Activated B cell treated with CpG ODN at 0.5 μM for 24 hours (primary cell): ENCODE results near the gene BTBD9. TPM values are rescaled to one million over a fixed set of nuclear protein-coding genes. Genes with fewer than 3 reads are reported as not detected.

Experiments used
- ATAC-seq: fragments of 200-7000 bp; cut with Tn5 transposase; one replicate; pipeline ENCODE4 v1.10.0; 2021; ENCODE audit warnings: low read depth, mild to moderate bottlenecking, moderate library complexity
- CTCF ChIA-PET: fragments of 350-600 bp; sonication (Branson Sonifier 250); formaldehyde crosslinking; loops from one replicate; lab custom pipeline; 2021; ENCODE audit warnings: antibody characterized with exemption; lab: Charles Lee
- POLR2A ChIA-PET: fragments of 350-600 bp; sonication (Branson Sonifier 250); formaldehyde crosslinking; loops from one replicate; lab custom pipeline; 2021; ENCODE audit warnings: antibody characterized with exemption; lab: Charles Lee
- DNase-seq: peaks from one replicate; pipeline ENCODE4 v3.0.0; 2022
- H3K27ac Mint-ChIP-seq: one replicate; pipeline ENCODE4 v1.8.0; 2020; ENCODE audit warnings: mixed read lengths
- H3K27me3 Mint-ChIP-seq: one replicate; pipeline ENCODE4 v1.8.0; 2021; ENCODE audit warnings: mixed read lengths
- H3K36me3 Mint-ChIP-seq: one replicate; pipeline ENCODE4 v1.8.0; 2021; ENCODE audit warnings: low read depth, mixed read lengths
- H3K4me1 Mint-ChIP-seq: one replicate; pipeline ENCODE4 v1.8.0; 2021; ENCODE audit warnings: mixed read lengths
- H3K4me3 Mint-ChIP-seq: one replicate; pipeline ENCODE4 v1.8.0; 2020; ENCODE audit warnings: mild to moderate bottlenecking, mixed read lengths
- H3K9me3 Mint-ChIP-seq: one replicate; pipeline ENCODE4 v1.8.0; 2020; ENCODE audit warnings: mixed read lengths
- CTCF ChIP-seq: fragments of 200-600 bp; IDR thresholded peaks from one replicate; pipeline ENCODE4 v1.8.0; 2022; ENCODE audit warnings: antibody characterized with exemption, mild to moderate bottlenecking
- intact Hi-C: fragments of 100-400 bp; cut with micrococcal nuclease; formaldehyde crosslinking; loops from one replicate; pipeline ENCODE4 v1.15.1; 2024
- total RNA-seq: library from RNA; stranded (reverse); gene quantifications from 2 replicates; pipeline ENCODE4 v1.2.3, GENCODE V29; 2022

The BTBD9 gene
- total RNA-seq, 1 donor from 2014 or later: 25.7 TPM

- Mint-ChIP-seq H3K27ac (no peak overlapping the region), H3K4me1 (peaks cover 25% of the 10 kb centered on the region), H3K4me3 (no peak overlapping the region), H3K36me3 (no peaks in the 10 kb centered on the region), H3K27me3 (no peaks in the 10 kb centered on the region), H3K9me3 (no peaks in the 10 kb centered on the region)
- CTCF ChIA-PET: no interaction called here
- no peak for TF ChIP-seq CTCF
- POLR2A ChIA-PET: no interaction called here
- intact Hi-C loops: no loop called here
- DNase-seq (no peak), ATAC-seq (no peak)
Observed at GRCh38 chr6:38423746-38424145, 216.0 kb downstream of the BTBD9 start.

- Mint-ChIP-seq H3K4me3 (no peak overlapping the region), H3K4me1 (peaks cover 2% of the 10 kb centered on the region), H3K27me3 (no peaks in the 10 kb centered on the region), H3K27ac (no peak overlapping the region), H3K36me3 (no peaks in the 10 kb centered on the region), H3K9me3 (no peaks in the 10 kb centered on the region)
- no peak for DNase-seq
- TF ChIP-seq CTCF: no peak
- ChIA-PET CTCF (no interaction called here), POLR2A (no interaction called here)
- intact Hi-C loops: no loop called here
- no peak for ATAC-seq
Observed at GRCh38 chr6:38420207-38420606, 219.5 kb downstream of the BTBD9 start.

- ChIA-PET CTCF (no interaction called here), POLR2A (no interaction called here)
- no peak overlapping the region for H3K27ac Mint-ChIP-seq
- H3K36me3 Mint-ChIP-seq: no peaks in the 10 kb centered on the region
- no peaks in the 10 kb centered on the region for H3K27me3 Mint-ChIP-seq
- ATAC-seq: no peak
- H3K9me3 Mint-ChIP-seq: no peaks in the 10 kb centered on the region
- TF ChIP-seq CTCF: no peak
- H3K4me3 Mint-ChIP-seq: no peak overlapping the region
- no peak for DNase-seq
- intact Hi-C loops: no loop called here
- H3K4me1 Mint-ChIP-seq: no peaks in the 10 kb centered on the region
Observed at GRCh38 chr6:38417521-38417920, 222.2 kb downstream of the BTBD9 start.

GRCh38 chr6:38415231-38416005, 224.3 kb downstream of the BTBD9 start:
- no peak for TF ChIP-seq CTCF
- POLR2A ChIA-PET: no interaction called here
- no peaks in the 10 kb centered on the region for H3K27me3 Mint-ChIP-seq
- H3K4me1 Mint-ChIP-seq: peaks cover 8% of the 10 kb centered on the region
- intact Hi-C loops: no loop called here
- CTCF ChIA-PET: no interaction called here
- DNase-seq: no peak
- no peaks in the 10 kb centered on the region for H3K36me3 Mint-ChIP-seq
- H3K9me3 Mint-ChIP-seq: no peaks in the 10 kb centered on the region
- no peak overlapping the region for H3K27ac Mint-ChIP-seq
- H3K4me3 Mint-ChIP-seq: no peak overlapping the region
- ATAC-seq: no peak

- ATAC-seq (no peak), DNase-seq (no peak)
- TF ChIP-seq CTCF: no peak
- Mint-ChIP-seq H3K27ac (no peak overlapping the region), H3K9me3 (no peaks in the 10 kb centered on the region), H3K36me3 (no peaks in the 10 kb centered on the region), H3K4me3 (no peak overlapping the region), H3K27me3 (no peaks in the 10 kb centered on the region), H3K4me1 (peaks cover 20% of the 10 kb centered on the region)
- POLR2A ChIA-PET: no interaction called here
- intact Hi-C loops: no loop called here
- CTCF ChIA-PET: no interaction called here
Observed at GRCh38 chr6:38413102-38413800, 226.5 kb downstream of the BTBD9 start.
